ENCODE measurements around the gene CPE. TPM values are rescaled to one million over a fixed set of nuclear protein-coding genes. Genes with fewer than 3 reads are reported as not detected.

CPE gene
- total and polyA plus RNA-seq, 4 donors, result 3.0 to 5.6 (median 4.5) TPM

DNA sequence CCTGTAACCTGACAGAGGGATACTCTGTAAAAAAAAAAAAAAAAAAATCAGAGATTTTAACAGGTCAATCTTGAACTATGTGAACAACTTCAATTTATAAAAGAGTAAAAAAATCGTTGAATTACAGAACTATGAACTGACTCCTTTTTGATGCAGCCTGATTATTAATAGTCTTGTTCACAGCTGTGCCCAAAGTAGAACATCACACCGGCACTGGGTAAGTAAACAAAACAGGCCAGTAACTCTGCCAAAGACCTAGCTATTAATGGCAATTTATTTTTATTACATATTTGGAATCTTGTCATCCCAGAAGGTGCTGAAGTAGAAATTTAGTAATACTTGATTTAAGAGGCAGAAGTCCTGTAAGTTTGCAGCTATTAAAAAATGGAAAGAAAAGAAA, 31.4 kb downstream of the CPE start:
- Histone ChIP-seq H3K4me1 (ENCODE audit: control insufficient read depth in 4 of 4, insufficient read depth in 4 of 4, low read length in 3 of 4) (no peaks in the 10 kb centered on the region), H3K9me3 (ENCODE audit: control insufficient read depth in 4 of 4, low read length in 3 of 4) (no peaks in the 10 kb centered on the region), H3K4me3 (ENCODE audit: low read depth in 1 of 3, low read length in 3 of 3) (no peak overlapping the region), H3K36me3 (ENCODE audit: control insufficient read depth in 4 of 4, insufficient read depth in 3 of 4, low read depth in 1 of 4, low read length in 3 of 4) (no peaks in the 10 kb centered on the region), H3K9ac (ENCODE audit: low read depth in 1 of 2, low read length in 2 of 2) (no peak overlapping the region), H3K27ac (ENCODE audit: low read depth in 1 of 2, low read length in 2 of 2) (no peak overlapping the region), H3K27me3 (ENCODE audit: control insufficient read depth in 4 of 4, insufficient read depth in 4 of 4, low read length in 3 of 4) (no peaks in the 10 kb centered on the region)
- DNase-seq (ENCODE audit: low spot score), result no peak
- WGBS, result 72% methylated on average over 2 of the region's 2 CpGs
- no peak for TF ChIP-seq RXRA (IDR thresholded peaks at IDR 0.05)
- TF ChIP-seq SP1 (IDR thresholded peaks at IDR 0.05), result no peak
- TF ChIP-seq RAD21 (IDR thresholded peaks at IDR 0.05), result no peak
- no peak for TF ChIP-seq TAF1 (conservative IDR thresholded peaks at IDR 0.05)
- no peak for TF ChIP-seq JUND (IDR thresholded peaks at IDR 0.05)
- TF ChIP-seq, protein P1, sequence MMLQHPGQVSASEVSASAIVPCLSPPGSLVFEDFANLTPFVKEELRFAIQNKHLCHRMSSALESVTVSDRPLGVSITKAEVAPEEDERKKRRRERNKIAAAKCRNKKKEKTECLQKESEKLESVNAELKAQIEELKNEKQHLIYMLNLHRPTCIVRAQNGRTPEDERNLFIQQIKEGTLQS (IDR thresholded peaks at IDR 0.05), result no peak
- TF ChIP-seq, protein P2, sequence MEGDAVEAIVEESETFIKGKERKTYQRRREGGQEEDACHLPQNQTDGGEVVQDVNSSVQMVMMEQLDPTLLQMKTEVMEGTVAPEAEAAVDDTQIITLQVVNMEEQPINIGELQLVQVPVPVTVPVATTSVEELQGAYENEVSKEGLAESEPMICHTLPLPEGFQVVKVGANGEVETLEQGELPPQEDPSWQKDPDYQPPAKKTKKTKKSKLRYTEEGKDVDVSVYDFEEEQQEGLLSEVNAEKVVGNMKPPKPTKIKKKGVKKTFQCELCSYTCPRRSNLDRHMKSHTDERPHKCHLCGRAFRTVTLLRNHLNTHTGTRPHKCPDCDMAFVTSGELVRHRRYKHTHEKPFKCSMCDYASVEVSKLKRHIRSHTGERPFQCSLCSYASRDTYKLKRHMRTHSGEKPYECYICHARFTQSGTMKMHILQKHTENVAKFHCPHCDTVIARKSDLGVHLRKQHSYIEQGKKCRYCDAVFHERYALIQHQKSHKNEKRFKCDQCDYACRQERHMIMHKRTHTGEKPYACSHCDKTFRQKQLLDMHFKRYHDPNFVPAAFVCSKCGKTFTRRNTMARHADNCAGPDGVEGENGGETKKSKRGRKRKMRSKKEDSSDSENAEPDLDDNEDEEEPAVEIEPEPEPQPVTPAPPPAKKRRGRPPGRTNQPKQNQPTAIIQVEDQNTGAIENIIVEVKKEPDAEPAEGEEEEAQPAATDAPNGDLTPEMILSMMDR (IDR thresholded peaks at IDR 0.05; ENCODE audit: low read depth, low read length, missing input control), result no peak
- TF ChIP-seq, protein P3, sequence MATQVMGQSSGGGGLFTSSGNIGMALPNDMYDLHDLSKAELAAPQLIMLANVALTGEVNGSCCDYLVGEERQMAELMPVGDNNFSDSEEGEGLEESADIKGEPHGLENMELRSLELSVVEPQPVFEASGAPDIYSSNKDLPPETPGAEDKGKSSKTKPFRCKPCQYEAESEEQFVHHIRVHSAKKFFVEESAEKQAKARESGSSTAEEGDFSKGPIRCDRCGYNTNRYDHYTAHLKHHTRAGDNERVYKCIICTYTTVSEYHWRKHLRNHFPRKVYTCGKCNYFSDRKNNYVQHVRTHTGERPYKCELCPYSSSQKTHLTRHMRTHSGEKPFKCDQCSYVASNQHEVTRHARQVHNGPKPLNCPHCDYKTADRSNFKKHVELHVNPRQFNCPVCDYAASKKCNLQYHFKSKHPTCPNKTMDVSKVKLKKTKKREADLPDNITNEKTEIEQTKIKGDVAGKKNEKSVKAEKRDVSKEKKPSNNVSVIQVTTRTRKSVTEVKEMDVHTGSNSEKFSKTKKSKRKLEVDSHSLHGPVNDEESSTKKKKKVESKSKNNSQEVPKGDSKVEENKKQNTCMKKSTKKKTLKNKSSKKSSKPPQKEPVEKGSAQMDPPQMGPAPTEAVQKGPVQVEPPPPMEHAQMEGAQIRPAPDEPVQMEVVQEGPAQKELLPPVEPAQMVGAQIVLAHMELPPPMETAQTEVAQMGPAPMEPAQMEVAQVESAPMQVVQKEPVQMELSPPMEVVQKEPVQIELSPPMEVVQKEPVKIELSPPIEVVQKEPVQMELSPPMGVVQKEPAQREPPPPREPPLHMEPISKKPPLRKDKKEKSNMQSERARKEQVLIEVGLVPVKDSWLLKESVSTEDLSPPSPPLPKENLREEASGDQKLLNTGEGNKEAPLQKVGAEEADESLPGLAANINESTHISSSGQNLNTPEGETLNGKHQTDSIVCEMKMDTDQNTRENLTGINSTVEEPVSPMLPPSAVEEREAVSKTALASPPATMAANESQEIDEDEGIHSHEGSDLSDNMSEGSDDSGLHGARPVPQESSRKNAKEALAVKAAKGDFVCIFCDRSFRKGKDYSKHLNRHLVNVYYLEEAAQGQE (IDR thresholded peaks at IDR 0.05), result no peak
- no peak for TF ChIP-seq FOXA2 (IDR thresholded peaks at IDR 0.05)
- TF ChIP-seq, protein P4, sequence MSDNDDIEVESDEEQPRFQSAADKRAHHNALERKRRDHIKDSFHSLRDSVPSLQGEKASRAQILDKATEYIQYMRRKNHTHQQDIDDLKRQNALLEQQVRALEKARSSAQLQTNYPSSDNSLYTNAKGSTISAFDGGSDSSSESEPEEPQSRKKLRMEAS (IDR thresholded peaks at IDR 0.05), result no peak
- TF ChIP-seq, protein P5, sequence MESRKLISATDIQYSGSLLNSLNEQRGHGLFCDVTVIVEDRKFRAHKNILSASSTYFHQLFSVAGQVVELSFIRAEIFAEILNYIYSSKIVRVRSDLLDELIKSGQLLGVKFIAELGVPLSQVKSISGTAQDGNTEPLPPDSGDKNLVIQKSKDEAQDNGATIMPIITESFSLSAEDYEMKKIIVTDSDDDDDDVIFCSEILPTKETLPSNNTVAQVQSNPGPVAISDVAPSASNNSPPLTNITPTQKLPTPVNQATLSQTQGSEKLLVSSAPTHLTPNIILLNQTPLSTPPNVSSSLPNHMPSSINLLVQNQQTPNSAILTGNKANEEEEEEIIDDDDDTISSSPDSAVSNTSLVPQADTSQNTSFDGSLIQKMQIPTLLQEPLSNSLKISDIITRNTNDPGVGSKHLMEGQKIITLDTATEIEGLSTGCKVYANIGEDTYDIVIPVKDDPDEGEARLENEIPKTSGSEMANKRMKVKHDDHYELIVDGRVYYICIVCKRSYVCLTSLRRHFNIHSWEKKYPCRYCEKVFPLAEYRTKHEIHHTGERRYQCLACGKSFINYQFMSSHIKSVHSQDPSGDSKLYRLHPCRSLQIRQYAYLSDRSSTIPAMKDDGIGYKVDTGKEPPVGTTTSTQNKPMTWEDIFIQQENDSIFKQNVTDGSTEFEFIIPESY (IDR thresholded peaks at IDR 0.05), result no peak
- TF ChIP-seq GABPA (IDR thresholded peaks at IDR 0.05 in 1 of 2, conservative IDR thresholded peaks at IDR 0.05 in 1 of 2), result no peak

DNA sequence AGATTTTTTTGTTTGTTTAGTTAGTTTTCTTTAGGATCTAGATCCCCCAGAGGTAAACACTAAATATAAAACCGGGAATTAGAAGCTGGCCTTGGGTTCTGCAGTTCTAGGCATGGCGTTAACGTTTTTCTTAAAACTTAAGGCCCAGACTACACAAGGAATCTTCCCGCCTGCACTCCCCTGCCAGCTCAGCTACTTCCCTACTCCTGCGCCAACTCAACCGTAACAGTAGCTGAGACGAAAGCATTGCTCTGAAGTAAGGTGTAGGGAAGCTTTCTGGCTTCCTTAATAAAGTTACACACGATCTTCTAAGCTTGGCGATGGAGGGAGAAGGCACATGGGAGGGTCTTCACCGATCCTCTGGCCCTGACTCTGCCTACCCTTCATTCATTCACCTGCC, 37.1 kb downstream of the CPE start:
- Histone ChIP-seq H3K36me3 (ENCODE audit: control insufficient read depth in 4 of 4, insufficient read depth in 3 of 4, low read depth in 1 of 4, low read length in 3 of 4) (no peaks in the 10 kb centered on the region), H3K9me3 (ENCODE audit: control insufficient read depth in 4 of 4, low read length in 3 of 4) (no peaks in the 10 kb centered on the region), H3K4me1 (ENCODE audit: control insufficient read depth in 4 of 4, insufficient read depth in 4 of 4, low read length in 3 of 4) (no peaks in the 10 kb centered on the region), H3K27me3 (ENCODE audit: control insufficient read depth in 4 of 4, insufficient read depth in 4 of 4, low read length in 3 of 4) (no peaks in the 10 kb centered on the region), H3K27ac (ENCODE audit: low read depth in 1 of 2, low read length in 2 of 2) (no peak overlapping the region), H3K9ac (ENCODE audit: low read depth in 1 of 2, low read length in 2 of 2) (no peak overlapping the region), H3K4me3 (ENCODE audit: low read depth in 1 of 3, low read length in 3 of 3) (no peak overlapping the region)
- TF ChIP-seq, protein P3 (IDR thresholded peaks at IDR 0.05), result no peak
- no peak for DNase-seq (ENCODE audit: low spot score)
- 84% methylated on average over 10 of the region's 10 CpGs for WGBS
